ENCODE data around the gene RPS6KA5. TPM values are rescaled to one million over a fixed set of nuclear protein-coding genes. Genes with fewer than 3 reads are reported as not detected.

RPS6KA5 gene
- total RNA-seq, 4 donors from 2014 or later: 5.8 to 18.4 (median 9.8) TPM

DNA sequence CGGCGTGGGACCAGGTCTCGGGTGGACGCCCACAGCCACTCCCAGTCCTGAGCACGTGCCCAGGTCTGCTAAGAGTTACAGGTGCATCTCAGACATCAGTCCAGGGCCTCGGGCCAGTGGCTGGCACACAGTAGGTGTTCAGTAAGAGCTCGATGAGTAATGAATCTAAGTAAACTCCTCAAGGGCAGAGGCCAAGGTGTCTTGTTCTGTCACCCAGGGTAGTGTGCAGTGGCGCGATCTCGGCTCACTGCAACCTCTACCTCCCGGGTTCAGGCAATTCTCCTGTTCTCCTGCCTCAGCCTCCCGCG, 255.4 kb downstream of the RPS6KA5 start:
- no peak for TF ChIP-seq POLR2A (IDR thresholded peaks at IDR 0.05)
- TF ChIP-seq, protein P1, sequence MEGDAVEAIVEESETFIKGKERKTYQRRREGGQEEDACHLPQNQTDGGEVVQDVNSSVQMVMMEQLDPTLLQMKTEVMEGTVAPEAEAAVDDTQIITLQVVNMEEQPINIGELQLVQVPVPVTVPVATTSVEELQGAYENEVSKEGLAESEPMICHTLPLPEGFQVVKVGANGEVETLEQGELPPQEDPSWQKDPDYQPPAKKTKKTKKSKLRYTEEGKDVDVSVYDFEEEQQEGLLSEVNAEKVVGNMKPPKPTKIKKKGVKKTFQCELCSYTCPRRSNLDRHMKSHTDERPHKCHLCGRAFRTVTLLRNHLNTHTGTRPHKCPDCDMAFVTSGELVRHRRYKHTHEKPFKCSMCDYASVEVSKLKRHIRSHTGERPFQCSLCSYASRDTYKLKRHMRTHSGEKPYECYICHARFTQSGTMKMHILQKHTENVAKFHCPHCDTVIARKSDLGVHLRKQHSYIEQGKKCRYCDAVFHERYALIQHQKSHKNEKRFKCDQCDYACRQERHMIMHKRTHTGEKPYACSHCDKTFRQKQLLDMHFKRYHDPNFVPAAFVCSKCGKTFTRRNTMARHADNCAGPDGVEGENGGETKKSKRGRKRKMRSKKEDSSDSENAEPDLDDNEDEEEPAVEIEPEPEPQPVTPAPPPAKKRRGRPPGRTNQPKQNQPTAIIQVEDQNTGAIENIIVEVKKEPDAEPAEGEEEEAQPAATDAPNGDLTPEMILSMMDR (IDR thresholded peaks at IDR 0.05 in 4 of 5, conservative IDR thresholded peaks at IDR 0.05 in 1 of 5): no peak
- H3K4me3 ChIP-seq: no peak overlapping the region
- ATAC-seq (no peak), DNase-seq (no peak)
- H3K4me1 ChIP-seq: peaks cover 30 to 39% of the 10 kb centered on the region in 2 donors
- intact Hi-C loops (cut with DNase I; ENCODE audit: low total_unique reads): no loop called here
- in situ Hi-C loops (cut with MboI; ENCODE audit: low sequenced_read_pairs in 4 of 4): loop anchor here in 1 of 4 donors (25.0 kb wide), 1 partner anchor 818 kb away; no protein-coding TSS in a partner anchor
- H3K27ac ChIP-seq: peak overlapping the region in 1 of 4 donors; percentile 50
- no peaks in the 10 kb centered on the region for H3K36me3 ChIP-seq
- H3K9me3 ChIP-seq: no peaks in the 10 kb centered on the region
- no peaks in the 10 kb centered on the region for H3K27me3 ChIP-seq

DNA sequence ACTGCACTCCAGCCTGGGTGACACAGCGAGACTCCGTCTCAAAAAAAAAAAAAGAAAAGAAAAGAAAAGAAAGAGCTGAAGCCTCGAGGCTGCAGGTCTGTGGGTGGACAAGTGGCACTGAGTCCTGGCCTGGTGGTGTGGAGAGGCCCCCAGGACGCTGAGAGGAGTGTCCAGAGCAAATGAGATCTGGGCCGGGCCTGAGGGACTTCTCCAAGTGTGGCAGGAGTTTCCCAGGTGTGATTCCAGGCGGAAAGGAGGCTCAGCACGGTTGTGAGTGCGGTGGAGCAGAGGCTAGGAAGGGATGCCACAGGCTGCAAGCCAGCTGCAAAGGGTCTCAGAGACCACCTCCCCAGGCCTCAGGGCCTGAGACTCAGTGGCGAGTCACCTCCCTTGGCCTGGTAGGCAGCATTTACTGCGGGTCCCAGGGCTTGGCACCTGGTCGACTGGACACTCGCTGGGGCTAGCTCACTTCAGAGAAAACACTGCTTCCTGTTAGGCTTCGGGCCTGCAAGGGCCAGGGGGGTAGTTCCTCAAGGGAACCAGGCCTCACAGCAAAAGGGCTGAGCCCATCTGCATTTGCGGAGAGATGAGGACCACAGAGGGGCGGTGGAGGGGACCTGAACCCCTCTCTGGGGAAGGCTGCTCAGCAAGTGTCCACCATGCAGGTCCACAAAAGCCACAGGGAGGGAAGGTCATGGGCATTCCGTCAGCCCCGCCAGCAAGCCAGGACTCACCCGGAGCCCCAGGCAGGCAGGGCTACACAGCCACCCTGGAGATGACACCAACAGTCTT, 256.0 kb downstream of the RPS6KA5 start:
- in situ Hi-C loops (cut with MboI; ENCODE audit: low sequenced_read_pairs in 4 of 4) (loop anchor here in 1 of 4 donors (25.0 kb wide), 1 partner anchor 817 kb away; no protein-coding TSS in a partner anchor), intact Hi-C loops (cut with DNase I; ENCODE audit: low total_unique reads) (no loop called here)
- ATAC-seq (no peak), DNase-seq (no peak)
- Histone ChIP-seq H3K36me3 (no peaks in the 10 kb centered on the region), H3K9me3 (no peaks in the 10 kb centered on the region), H3K27me3 (no peaks in the 10 kb centered on the region), H3K27ac (peak overlapping the region; percentile 16 to 63 (median 53)), H3K4me1 (peaks cover 24 to 33% of the 10 kb centered on the region in 2 donors), H3K4me3 (no peak overlapping the region)
- TF ChIP-seq, protein P1 (IDR thresholded peaks at IDR 0.05 in 4 of 5, conservative IDR thresholded peaks at IDR 0.05 in 1 of 5): no peak
- no peak for TF ChIP-seq POLR2A (IDR thresholded peaks at IDR 0.05)

DNA sequence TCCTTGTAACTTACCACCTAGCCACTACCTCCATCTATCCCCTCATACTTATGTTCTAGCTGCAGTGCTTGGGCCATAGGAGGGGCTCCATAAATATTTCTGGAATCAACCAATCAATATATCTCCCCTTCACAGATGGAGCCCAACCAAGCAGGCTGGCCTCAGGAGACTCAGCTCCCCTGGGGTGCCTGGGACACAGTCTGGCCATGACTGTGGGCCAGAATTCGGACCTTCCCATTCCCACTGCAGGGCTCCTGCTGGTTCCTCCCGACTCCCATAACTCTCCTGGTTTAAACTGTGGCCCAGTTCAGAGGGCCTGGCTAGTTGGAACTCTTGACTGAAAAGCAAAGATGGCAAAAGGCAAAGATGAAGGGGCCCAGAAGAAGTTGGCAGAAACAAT, 257.2 kb downstream of the RPS6KA5 start:
- Histone ChIP-seq H3K27me3 (no peaks in the 10 kb centered on the region), H3K4me3 (no peak overlapping the region), H3K36me3 (no peaks in the 10 kb centered on the region), H3K27ac (peak overlapping the region; percentile 16 to 63 (median 53)), H3K4me1 (peaks cover 18 to 21% of the 10 kb centered on the region in 2 donors), H3K9me3 (no peaks in the 10 kb centered on the region)
- DNase-seq (no peak), ATAC-seq (no peak)
- in situ Hi-C loops (cut with MboI; ENCODE audit: low sequenced_read_pairs in 4 of 4): loop anchor here in 1 of 4 donors (25.0 kb wide), 1 partner anchor 816 kb away; no protein-coding TSS in a partner anchor
- intact Hi-C loops (cut with DNase I; ENCODE audit: low total_unique reads): no loop called here
- TF ChIP-seq, protein P1 (IDR thresholded peaks at IDR 0.05 in 4 of 5, conservative IDR thresholded peaks at IDR 0.05 in 1 of 5): no peak
- no peak for TF ChIP-seq POLR2A (IDR thresholded peaks at IDR 0.05)

DNA sequence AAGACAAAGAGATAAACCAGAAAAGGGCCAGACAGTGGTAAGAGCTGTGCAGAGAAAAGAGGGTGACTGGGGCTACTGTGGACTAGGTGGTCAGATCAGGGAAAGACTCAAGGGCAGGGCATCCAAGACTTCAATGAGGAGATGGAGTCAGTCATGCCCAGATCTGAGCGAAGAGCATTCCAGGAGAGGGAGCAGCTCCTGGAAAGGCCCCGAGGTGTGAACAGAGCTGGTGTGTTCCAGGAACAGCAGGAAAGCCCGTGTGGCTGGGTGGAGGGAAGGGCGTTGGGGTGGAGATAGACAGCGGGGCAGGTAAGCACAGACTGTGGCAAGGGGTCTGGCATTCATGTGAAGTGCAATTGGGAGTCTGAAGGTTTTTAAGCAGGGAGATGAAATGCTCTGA, 261.0 kb downstream of the RPS6KA5 start:
- Histone ChIP-seq H3K36me3 (no peaks in the 10 kb centered on the region), H3K4me3 (no peak overlapping the region), H3K27me3 (no peaks in the 10 kb centered on the region), H3K9me3 (no peaks in the 10 kb centered on the region), H3K4me1 (peaks cover 0 to 8% of the 10 kb centered on the region in 2 donors), H3K27ac (no peak overlapping the region)
- no peak for DNase-seq
- in situ Hi-C loops (cut with MboI; ENCODE audit: low sequenced_read_pairs in 4 of 4) (no loop called here), intact Hi-C loops (cut with DNase I; ENCODE audit: low total_unique reads) (no loop called here)
- no peak for TF ChIP-seq POLR2A (IDR thresholded peaks at IDR 0.05)
- TF ChIP-seq, protein P1 (IDR thresholded peaks at IDR 0.05 in 4 of 5, conservative IDR thresholded peaks at IDR 0.05 in 1 of 5): no peak
- ATAC-seq: no peak

Measured in gastrocnemius medialis (tissue), 4 donors.